ENCODE measurements around the gene TMBIM1. TPM values are rescaled to one million over a fixed set of nuclear protein-coding genes. Genes with fewer than 3 reads are reported as not detected.
"Not testable (repeated sequence)": the region's sequence is repeated elsewhere in the genome, so short reads cannot be mapped to it uniquely, and the experiment has no call there.

TMBIM1 gene
- polyA plus RNA-seq, 6 donors from 2014 or later: 72.6 to 137 (median 108) TPM

DNA sequence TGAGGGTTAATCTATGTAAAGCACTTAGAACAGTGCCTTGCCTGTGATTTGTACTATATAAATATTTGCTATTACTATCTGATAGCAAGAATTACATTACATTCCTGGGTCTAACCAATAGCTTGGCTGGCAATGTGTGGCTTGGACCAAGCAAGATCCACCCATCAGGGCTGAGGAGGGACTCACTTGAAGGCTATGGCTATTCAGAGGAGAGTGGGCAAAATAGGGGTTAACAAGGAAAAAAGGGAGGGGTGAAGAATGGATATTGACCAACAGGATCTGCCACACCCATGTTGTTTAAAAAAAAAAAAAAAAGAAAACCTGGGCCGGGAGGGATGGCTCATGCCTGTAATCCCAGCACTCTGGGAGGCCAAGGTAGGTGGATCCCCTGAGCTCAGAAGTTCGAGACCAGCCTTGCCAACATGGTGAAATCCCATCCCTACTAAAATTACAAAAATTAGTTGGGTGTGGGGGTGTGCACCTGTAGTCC is 20.0 kb upstream of the TMBIM1 start:
- ATAC-seq (ENCODE audit: low read depth in 2 of 2) (no peak), DNase-seq (no peak)
- peak overlapping the region in 1 of 6 donors; percentile 33 for H3K27ac Mint-ChIP-seq
- H3K27me3 Mint-ChIP-seq: no peaks in the 10 kb centered on the region
- H3K4me3 Mint-ChIP-seq: no peak overlapping the region
- peaks cover 4 to 10% (median 6%) of the 10 kb centered on the region in 3 donors for H3K4me1 Mint-ChIP-seq
- H3K36me3 Mint-ChIP-seq: no peaks in the 10 kb centered on the region
- no peaks in the 10 kb centered on the region for H3K9me3 Mint-ChIP-seq

DNA sequence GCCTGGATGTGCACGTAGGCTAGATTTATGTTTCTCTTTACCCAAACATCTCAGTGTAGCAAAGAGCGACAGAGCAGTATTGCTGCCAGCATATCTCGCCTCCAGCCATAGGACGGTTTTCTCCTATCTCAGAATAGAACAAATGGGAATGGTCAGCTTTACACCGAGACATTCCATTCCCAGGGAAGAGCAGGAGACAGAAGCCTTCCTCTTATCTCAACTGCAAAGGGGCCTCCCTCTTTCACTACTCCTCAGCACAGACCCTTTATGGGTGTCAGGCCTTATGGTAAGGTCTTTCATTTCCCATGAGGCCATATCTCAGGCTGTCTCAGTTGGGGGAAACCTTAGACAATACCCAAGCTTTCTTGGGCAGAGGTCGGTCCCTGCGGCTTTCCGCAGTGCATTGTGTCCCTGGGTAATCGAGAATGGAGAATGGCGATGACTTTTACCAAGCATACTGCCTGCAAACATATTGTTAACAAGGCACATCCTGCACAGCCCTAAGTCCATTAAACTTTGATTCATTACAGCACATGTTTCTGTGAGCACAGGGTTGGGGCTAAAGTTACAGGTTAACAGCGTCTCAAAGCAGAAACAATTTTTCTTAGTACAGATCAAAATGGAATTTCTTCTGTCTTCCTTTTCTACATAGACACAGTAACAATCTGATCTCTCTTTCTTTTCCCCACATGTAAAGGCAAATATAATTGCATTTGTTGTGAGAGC is 19.4 kb upstream of the TMBIM1 start:
- not testable (repeated sequence) for ATAC-seq (ENCODE audit: low read depth in 2 of 2); H3K36me3 Mint-ChIP-seq; H3K9me3 Mint-ChIP-seq; H3K4me1 Mint-ChIP-seq; H3K27me3 Mint-ChIP-seq; H3K27ac Mint-ChIP-seq; H3K4me3 Mint-ChIP-seq; DNase-seq

GRCh38 chr2:218310853-218311540 is 18.7 kb upstream of the TMBIM1 start:
- Mint-ChIP-seq H3K36me3 (no peaks in the 10 kb centered on the region), H3K27me3 (no peaks in the 10 kb centered on the region), H3K4me3 (peak overlapping the region in 1 of 8 donors; percentile 2), H3K4me1 (peaks cover 0 to 4% (median 0%) of the 10 kb centered on the region in 3 donors), H3K9me3 (no peaks in the 10 kb centered on the region), H3K27ac (no peak overlapping the region)
- DNase-seq (no peak), ATAC-seq (ENCODE audit: low read depth in 2 of 2) (no peak)

DNA sequence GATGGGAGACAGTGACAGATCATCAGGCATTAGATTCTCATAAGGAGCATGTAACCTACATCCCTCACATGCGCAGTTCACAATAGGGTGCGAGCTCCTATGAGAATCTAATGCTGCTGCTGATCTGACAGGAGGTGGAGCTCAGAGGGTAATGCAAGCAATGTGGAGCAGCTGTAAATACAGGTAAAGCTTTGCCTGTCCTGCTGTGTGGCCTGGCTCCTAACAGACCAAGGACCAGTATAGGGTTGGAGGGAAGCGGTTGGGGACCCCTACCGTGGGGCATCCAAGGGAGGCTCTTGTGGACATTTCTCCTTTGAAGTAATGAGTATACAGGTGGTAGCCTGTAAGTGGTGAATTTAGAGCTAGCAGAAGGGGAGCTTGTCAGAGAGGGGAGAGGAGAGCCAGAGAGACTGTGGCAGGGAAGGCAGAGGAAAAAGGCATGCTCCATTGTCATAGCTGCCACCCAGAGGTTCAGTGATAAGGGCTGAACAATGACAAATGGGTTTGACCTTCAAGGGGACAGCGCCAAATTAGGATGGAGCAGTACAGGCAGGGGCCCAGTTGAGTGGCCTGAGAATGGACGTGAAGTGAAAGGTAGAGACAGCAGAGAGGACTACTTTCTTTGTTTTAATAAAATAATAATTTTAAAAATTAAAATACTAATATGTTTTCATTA is 15.2 kb upstream of the TMBIM1 start:
- Mint-ChIP-seq H3K27ac (no peak overlapping the region), H3K4me1 (peaks cover 0 to 4% (median 0%) of the 10 kb centered on the region in 3 donors), H3K36me3 (no peaks in the 10 kb centered on the region), H3K4me3 (no peak overlapping the region), H3K27me3 (no peaks in the 10 kb centered on the region), H3K9me3 (no peaks in the 10 kb centered on the region)
- ATAC-seq (ENCODE audit: low read depth in 2 of 2) (no peak), DNase-seq (no peak)

GRCh38 chr2:218306184-218306920 is 14.0 kb upstream of the TMBIM1 start:
- no peak overlapping the region for H3K4me3 Mint-ChIP-seq
- H3K36me3 Mint-ChIP-seq: no peaks in the 10 kb centered on the region
- no peak for ATAC-seq (ENCODE audit: low read depth in 2 of 2)
- H3K27me3 Mint-ChIP-seq: no peaks in the 10 kb centered on the region
- H3K4me1 Mint-ChIP-seq: peaks cover 3 to 10% (median 4%) of the 10 kb centered on the region in 3 donors
- DNase-seq: no peak
- no peaks in the 10 kb centered on the region for H3K9me3 Mint-ChIP-seq
- no peak overlapping the region for H3K27ac Mint-ChIP-seq

- H3K27me3 Mint-ChIP-seq: no peaks in the 10 kb centered on the region
- no peaks in the 10 kb centered on the region for H3K36me3 Mint-ChIP-seq
- ATAC-seq (ENCODE audit: low read depth in 2 of 2) (no peak), DNase-seq (no peak)
- no peak overlapping the region for H3K4me3 Mint-ChIP-seq
- no peaks in the 10 kb centered on the region for H3K9me3 Mint-ChIP-seq
- no peak overlapping the region for H3K27ac Mint-ChIP-seq
- peaks cover 7 to 13% (median 7%) of the 10 kb centered on the region in 3 donors for H3K4me1 Mint-ChIP-seq
Measured at GRCh38 chr2:218305383-218305782, 13.1 kb upstream of the TMBIM1 start.

GRCh38 chr2:218301176-218301819 is 9.0 kb upstream of the TMBIM1 start:
- H3K4me3 Mint-ChIP-seq: peak overlapping the region in 1 of 8 donors; percentile 12
- no peaks in the 10 kb centered on the region for H3K9me3 Mint-ChIP-seq
- H3K4me1 Mint-ChIP-seq: peaks cover 7 to 12% (median 7%) of the 10 kb centered on the region in 3 donors
- H3K27ac Mint-ChIP-seq: peak overlapping the region in 5 of 6 donors; percentile 47 to 90 (median 59)
- no peaks in the 10 kb centered on the region for H3K36me3 Mint-ChIP-seq
- ATAC-seq (ENCODE audit: low read depth in 2 of 2) (peak; percentile 97 to 98), DNase-seq (peak; percentile 81)
- no peaks in the 10 kb centered on the region for H3K27me3 Mint-ChIP-seq

- no peak for DNase-seq
- Mint-ChIP-seq H3K4me3 (no peak overlapping the region), H3K4me1 (peaks cover 10 to 12% (median 10%) of the 10 kb centered on the region in 3 donors), H3K27me3 (no peaks in the 10 kb centered on the region), H3K27ac (peak overlapping the region in 1 of 6 donors; percentile 62), H3K9me3 (no peaks in the 10 kb centered on the region), H3K36me3 (no peaks in the 10 kb centered on the region)
- ATAC-seq (ENCODE audit: low read depth in 2 of 2): no peak
Measured at GRCh38 chr2:218300141-218300540, 7.8 kb upstream of the TMBIM1 start.

- Mint-ChIP-seq H3K4me3 (no peak overlapping the region), H3K4me1 (peaks cover 23 to 26% (median 23%) of the 10 kb centered on the region in 3 donors), H3K36me3 (no peaks in the 10 kb centered on the region), H3K27me3 (no peaks in the 10 kb centered on the region), H3K27ac (peak overlapping the region in 1 of 6 donors; percentile 91), H3K9me3 (no peaks in the 10 kb centered on the region)
- no peak for DNase-seq
- no peak for ATAC-seq (ENCODE audit: low read depth in 2 of 2)
Measured at GRCh38 chr2:218298314-218298875, 6.1 kb upstream of the TMBIM1 start.

DNA sequence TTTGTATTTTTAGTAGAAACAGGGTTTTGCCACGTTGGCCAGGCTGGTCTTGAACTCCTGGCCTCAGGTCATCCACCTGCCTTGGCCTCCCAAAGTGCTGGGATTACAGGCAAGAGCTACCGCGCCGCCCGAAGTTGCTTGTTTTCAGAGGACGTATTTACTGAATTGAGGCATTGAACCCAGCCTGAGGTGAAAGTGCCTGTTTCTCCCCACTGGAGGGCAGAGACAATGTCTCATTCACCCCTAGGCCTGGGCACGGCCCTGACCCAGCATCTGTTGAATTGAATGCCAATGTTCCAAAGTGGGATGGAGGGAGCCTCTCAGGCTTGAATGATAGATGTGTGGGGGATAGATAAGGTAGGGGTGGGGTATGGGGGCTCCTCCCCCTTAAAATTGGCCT is 4.5 kb upstream of the TMBIM1 start:
- Mint-ChIP-seq H3K4me1 (peaks cover 28 to 36% (median 33%) of the 10 kb centered on the region in 3 donors), H3K4me3 (no peak overlapping the region), H3K27me3 (no peaks in the 10 kb centered on the region), H3K9me3 (no peaks in the 10 kb centered on the region), H3K27ac (peak overlapping the region in 1 of 6 donors; percentile 56), H3K36me3 (no peaks in the 10 kb centered on the region)
- DNase-seq (no peak), ATAC-seq (ENCODE audit: low read depth in 2 of 2) (no peak)

DNA sequence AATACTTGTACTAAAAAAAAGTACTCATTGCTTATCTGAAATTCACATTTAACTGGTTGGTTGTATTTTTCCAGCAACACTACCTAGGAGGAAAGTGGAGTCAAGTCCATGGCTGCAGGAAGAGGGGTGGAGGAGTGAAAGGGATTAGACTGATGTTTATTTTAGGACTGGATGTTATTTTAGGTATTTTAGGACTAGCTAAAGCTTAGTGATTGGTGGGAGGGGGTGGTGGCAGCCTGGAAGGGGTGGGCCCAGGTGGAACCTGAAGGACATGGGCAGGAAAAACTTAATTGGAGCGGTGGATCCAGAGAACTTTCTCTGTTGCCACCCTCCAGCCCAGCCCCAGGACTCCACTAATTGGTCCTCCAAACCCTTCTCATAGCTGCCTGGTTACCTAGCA is 3.9 kb upstream of the TMBIM1 start:
- Mint-ChIP-seq H3K4me3 (no peak overlapping the region), H3K27ac (peak overlapping the region in 1 of 6 donors; percentile 20), H3K9me3 (no peaks in the 10 kb centered on the region), H3K4me1 (peaks cover 29 to 38% (median 32%) of the 10 kb centered on the region in 3 donors), H3K36me3 (no peaks in the 10 kb centered on the region), H3K27me3 (no peaks in the 10 kb centered on the region)
- DNase-seq: no peak
- ATAC-seq (ENCODE audit: low read depth in 2 of 2): no peak

DNA sequence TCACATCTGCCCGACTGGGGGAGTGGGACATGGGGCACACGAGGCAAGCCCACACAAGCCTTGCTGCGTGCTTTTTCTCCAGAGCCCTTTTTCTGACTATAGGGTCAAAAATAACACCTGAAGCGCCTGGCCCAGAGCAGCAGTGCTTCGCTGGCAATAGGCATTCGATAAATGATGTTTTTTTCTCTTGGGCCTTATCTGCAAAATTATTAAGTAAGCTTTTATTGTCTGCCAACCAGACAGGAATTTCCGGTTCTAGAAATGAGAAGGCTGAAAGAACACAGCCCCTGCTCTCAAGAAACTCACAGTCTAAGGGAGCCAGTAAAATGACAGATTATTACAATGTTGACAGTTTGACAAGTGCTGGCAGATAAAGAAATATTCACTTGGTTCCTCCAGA is 2.7 kb upstream of the TMBIM1 start:
- no peak for ATAC-seq (ENCODE audit: low read depth in 2 of 2)
- H3K4me1 Mint-ChIP-seq: peaks cover 36 to 48% (median 42%) of the 10 kb centered on the region in 3 donors

More for the DNA sequence above, 2.7 kb upstream of the TMBIM1 start:
- Mint-ChIP-seq H3K9me3 (no peaks in the 10 kb centered on the region), H3K27ac (peak overlapping the region in 5 of 6 donors; percentile 36 to 87 (median 53)), H3K27me3 (no peaks in the 10 kb centered on the region), H3K36me3 (no peaks in the 10 kb centered on the region), H3K4me3 (no peak overlapping the region)
- no peak for DNase-seq
